HG03460 (cell line): ENCODE measurements around the gene VWDE.
A peak's percentile ranks its signal among the peaks of the same experiment; 100 is the strongest.
"Not testable (repeated sequence)": the region's sequence is repeated elsewhere in the genome, so short reads cannot be mapped to it uniquely, and the experiment has no call there.

Source experiments
- ATAC-seq: cut with Tn5 transposase; IDR thresholded peaks from one replicate; pipeline ENCODE4 v1.9.1; 2021; ENCODE audit not compliant: unreplicated experiment

Gene VWDE

GRCh38 chr7:12403287-12404181, at the start of gene VWDE:
TSS of gene VWDE (minus strand) at chr7:12403865. CDS start at chr7:12403716, 149 bp downstream.
- ATAC-seq: peak; percentile 72

- not testable (repeated sequence) for ATAC-seq
Observed at GRCh38 chr7:12453136-12453535, 49.5 kb upstream of the VWDE start.

GRCh38 chr7:12450615-12451014, 47.0 kb upstream of the VWDE start:
- ATAC-seq: no peak

GRCh38 chr7:12444785-12445184, 41.1 kb upstream of the VWDE start:
- ATAC-seq: no peak

- no peak for ATAC-seq
Observed at GRCh38 chr7:12440229-12440628, 36.6 kb upstream of the VWDE start.

- no peak for ATAC-seq
Observed at GRCh38 chr7:12436896-12437535, 33.4 kb upstream of the VWDE start.

GRCh38 chr7:12436126-12436525, 32.5 kb upstream of the VWDE start:
- no peak for ATAC-seq

GRCh38 chr7:12434012-12434642, 30.5 kb upstream of the VWDE start:
- ATAC-seq: no peak

GRCh38 chr7:12431886-12432556, 28.4 kb upstream of the VWDE start:
- no peak for ATAC-seq

GRCh38 chr7:12425311-12425710, 21.6 kb upstream of the VWDE start:
- no peak for ATAC-seq

GRCh38 chr7:12423997-12424745, 20.5 kb upstream of the VWDE start:
- no peak for ATAC-seq

- ATAC-seq: no peak
Observed at GRCh38 chr7:12423355-12423996, 19.8 kb upstream of the VWDE start.

GRCh38 chr7:12422554-12423320, 19.1 kb upstream of the VWDE start:
- ATAC-seq: no peak

GRCh38 chr7:12418452-12418851, 14.8 kb upstream of the VWDE start:
- no peak for ATAC-seq

- ATAC-seq: no peak
Observed at GRCh38 chr7:12415072-12415471, 11.4 kb upstream of the VWDE start.

GRCh38 chr7:12412407-12412806, 8.7 kb upstream of the VWDE start:
- ATAC-seq: no peak

GRCh38 chr7:12410523-12410922, 6.9 kb upstream of the VWDE start:
- no peak for ATAC-seq

GRCh38 chr7:12409097-12409711, 5.5 kb upstream of the VWDE start:
- ATAC-seq: no peak

- not testable (repeated sequence) for ATAC-seq
Observed at GRCh38 chr7:12407652-12408051, 4.0 kb upstream of the VWDE start.
